Activated CD4-positive, alpha-beta T cell treated with anti-CD3 and anti-CD28 coated beads, Interleukin-2, amount 10 ng/mL, durations not matched to agents 7 days and 5 days (primary cell): ENCODE results near the gene NCK2. TPM values are rescaled to one million over a fixed set of nuclear protein-coding genes. Genes with fewer than 3 reads are reported as not detected.
"Not testable (repeated sequence)": the region's sequence is repeated elsewhere in the genome, so short reads cannot be mapped to it uniquely, and the experiment has no call there.

Experiments
- CTCF ChIA-PET: fragments of 350-600 bp; sonication (Branson Sonifier 250); formaldehyde crosslinking; loops from one replicate; lab custom pipeline; 2021; ENCODE audit warnings: antibody characterized with exemption; lab: Charles Lee
- POLR2A ChIA-PET: fragments of 350-600 bp; sonication (Branson Sonifier 250); formaldehyde crosslinking; loops from one replicate; lab custom pipeline; 2021; ENCODE audit warnings: antibody characterized with exemption; lab: Charles Lee
- DNase-seq: peaks from one replicate; pipeline ENCODE4 v3.0.0-alpha.2; 2020
- H3K27ac Mint-ChIP-seq: one replicate; pipeline ENCODE4 v1.8.0; 2021; ENCODE audit warnings: mild to moderate bottlenecking, moderate library complexity, mixed read lengths
- H3K27me3 Mint-ChIP-seq: one replicate; pipeline ENCODE4 v1.8.0; 2021; ENCODE audit warnings: mixed read lengths
- H3K36me3 Mint-ChIP-seq: one replicate; pipeline ENCODE4 v1.8.0; 2021; ENCODE audit warnings: low read depth, mixed read lengths
- H3K4me1 Mint-ChIP-seq: one replicate; pipeline ENCODE4 v1.8.0; 2021; ENCODE audit warnings: mixed read lengths
- H3K4me3 Mint-ChIP-seq: one replicate; pipeline ENCODE4 v1.8.0; 2021; ENCODE audit warnings: mild to moderate bottlenecking, moderate library complexity, mixed read lengths
- H3K9me3 Mint-ChIP-seq: one replicate; pipeline ENCODE4 v1.8.0; 2021; ENCODE audit warnings: mixed read lengths
- total RNA-seq, 2 experiments: library from RNA; stranded (reverse); gene quantifications; one replicate each; pipeline ENCODE4 v1.2.3, GENCODE V29; 2021

NCK2 gene
- total RNA-seq, 2 experiments from 2014 or later = 73.3 to 84.1 TPM

GRCh38 chr2:105750735-105751134, 6.0 kb downstream of the NCK2 start:
- Mint-ChIP-seq H3K4me1 (peaks cover 87% of the 10 kb centered on the region), H3K27ac (peak overlapping the region; percentile 95), H3K4me3 (peak overlapping the region; percentile 51), H3K36me3 (peaks cover 92% of the 10 kb centered on the region), H3K27me3 (no peaks in the 10 kb centered on the region), H3K9me3 (peaks cover 3% of the 10 kb centered on the region)
- no peak for DNase-seq
- POLR2A ChIA-PET = interaction anchor here (0.6 kb wide), 1 partner anchor 329 kb away, joined by 4 read pairs; no protein-coding TSS in a partner anchor
- CTCF ChIA-PET = interaction anchor here (1.0 to 1.2 kb wide), 2 partner anchors 18 to 49 kb away, joined by 3 to 4 read pairs; no protein-coding TSS in a partner anchor

GRCh38 chr2:105751272-105751671, 6.6 kb downstream of the NCK2 start:
- POLR2A ChIA-PET = no interaction called here
- H3K27me3 Mint-ChIP-seq = no peaks in the 10 kb centered on the region
- peaks cover 93% of the 10 kb centered on the region for H3K4me1 Mint-ChIP-seq
- peak overlapping the region; percentile 51 for H3K4me3 Mint-ChIP-seq
- CTCF ChIA-PET = interaction anchor here (1.0 to 1.2 kb wide), 2 partner anchors 18 to 48 kb away, joined by 3 to 4 read pairs; no protein-coding TSS in a partner anchor
- H3K9me3 Mint-ChIP-seq = peaks cover 3% of the 10 kb centered on the region
- H3K27ac Mint-ChIP-seq = peak overlapping the region; percentile 95
- H3K36me3 Mint-ChIP-seq = peaks cover 91% of the 10 kb centered on the region
- DNase-seq = no peak

- no peak for DNase-seq
- CTCF ChIA-PET = interaction anchor here (0.6 to 2.3 kb wide), 4 partner anchors 10 to 105 kb away, joined by 3 to 8 read pairs (median 3); no protein-coding TSS in a partner anchor
- H3K9me3 Mint-ChIP-seq = peaks cover 3% of the 10 kb centered on the region
- H3K4me1 Mint-ChIP-seq = peaks cover 98% of the 10 kb centered on the region
- peak overlapping the region; percentile 95 for H3K27ac Mint-ChIP-seq
- no peaks in the 10 kb centered on the region for H3K27me3 Mint-ChIP-seq
- peaks cover 84% of the 10 kb centered on the region for H3K36me3 Mint-ChIP-seq
- POLR2A ChIA-PET = interaction anchor here (1.0 kb wide), 1 partner anchor 37 kb away, joined by 3 read pairs; no protein-coding TSS in a partner anchor
- H3K4me3 Mint-ChIP-seq = peak overlapping the region; percentile 63
Measured at GRCh38 chr2:105752691-105753358, 8.1 kb downstream of the NCK2 start.

- POLR2A ChIA-PET = interaction anchor here (0.9 to 1.0 kb wide), 2 partner anchors 10 to 37 kb away, joined by 3 read pairs; no protein-coding TSS in a partner anchor
- H3K27me3 Mint-ChIP-seq = no peaks in the 10 kb centered on the region
- CTCF ChIA-PET = interaction anchor here (1.2 to 2.3 kb wide), 2 partner anchors 10 to 11 kb away, joined by 3 to 8 read pairs; no protein-coding TSS in a partner anchor
Measured at GRCh38 chr2:105753380-105753779, 8.7 kb downstream of the NCK2 start.

GRCh38 chr2:105754011-105754410, 9.3 kb downstream of the NCK2 start:
- ChIA-PET POLR2A (interaction anchor here (0.9 kb wide), 1 partner anchor 11 kb away, joined by 3 read pairs; no protein-coding TSS in a partner anchor), CTCF (interaction anchor here (1.0 to 2.3 kb wide), 4 partner anchors 9 to 111 kb away, joined by 3 to 8 read pairs (median 4); no protein-coding TSS in a partner anchor)
- peak overlapping the region; percentile 63 for H3K4me3 Mint-ChIP-seq
- H3K36me3 Mint-ChIP-seq = peaks cover 81% of the 10 kb centered on the region
- peak; percentile 75 for DNase-seq
- H3K9me3 Mint-ChIP-seq = peaks cover 3% of the 10 kb centered on the region
- peaks cover 99% of the 10 kb centered on the region for H3K4me1 Mint-ChIP-seq
- H3K27me3 Mint-ChIP-seq = no peaks in the 10 kb centered on the region
- H3K27ac Mint-ChIP-seq = peak overlapping the region; percentile 95

More at GRCh38 chr2:105753380-105753779, 8.7 kb downstream of the NCK2 start:
- no peak for DNase-seq
- Mint-ChIP-seq H3K4me3 (peak overlapping the region; percentile 63), H3K9me3 (peaks cover 3% of the 10 kb centered on the region), H3K27ac (peak overlapping the region; percentile 95), H3K4me1 (peaks cover 98% of the 10 kb centered on the region), H3K36me3 (peaks cover 82% of the 10 kb centered on the region)

GRCh38 chr2:105754994-105755393, 10.3 kb downstream of the NCK2 start:
- CTCF ChIA-PET = interaction anchor here (1.0 to 3.3 kb wide), 11 partner anchors 8 to 110 kb away, joined by 3 to 17 read pairs (median 4); no protein-coding TSS in a partner anchor
- H3K36me3 Mint-ChIP-seq = peaks cover 79% of the 10 kb centered on the region

GRCh38 chr2:105755895-105756294, 11.2 kb downstream of the NCK2 start:
- ChIA-PET POLR2A (interaction anchor here (0.5 to 1.9 kb wide), 3 partner anchors 10 to 405 kb away, joined by 3 to 6 read pairs (median 6); no protein-coding TSS in a partner anchor), CTCF (interaction anchor here (0.7 to 3.3 kb wide), 9 partner anchors 9 to 78 kb away, joined by 3 to 17 read pairs (median 4); no protein-coding TSS in a partner anchor)
- H3K4me3 Mint-ChIP-seq = peak overlapping the region; percentile 63
- DNase-seq = no peak
- peaks cover 3% of the 10 kb centered on the region for H3K9me3 Mint-ChIP-seq
- H3K27ac Mint-ChIP-seq = peak overlapping the region; percentile 95
- H3K27me3 Mint-ChIP-seq = no peaks in the 10 kb centered on the region
- H3K36me3 Mint-ChIP-seq = peaks cover 77% of the 10 kb centered on the region
- peaks cover 97% of the 10 kb centered on the region for H3K4me1 Mint-ChIP-seq

More at GRCh38 chr2:105754994-105755393, 10.3 kb downstream of the NCK2 start:
- peaks cover 97% of the 10 kb centered on the region for H3K4me1 Mint-ChIP-seq
- H3K27ac Mint-ChIP-seq = peak overlapping the region; percentile 95
- POLR2A ChIA-PET = interaction anchor here (1.9 kb wide), 1 partner anchor 9 kb away, joined by 6 read pairs; no protein-coding TSS in a partner anchor
- no peaks in the 10 kb centered on the region for H3K27me3 Mint-ChIP-seq
- peak overlapping the region; percentile 63 for H3K4me3 Mint-ChIP-seq
- DNase-seq = no peak
- H3K9me3 Mint-ChIP-seq = peaks cover 3% of the 10 kb centered on the region

GRCh38 chr2:105756435-105756834, 11.7 kb downstream of the NCK2 start:
- CTCF ChIA-PET = interaction anchor here (0.7 to 3.3 kb wide), 6 partner anchors 10 to 78 kb away, joined by 3 to 17 read pairs (median 4); no protein-coding TSS in a partner anchor
- H3K36me3 Mint-ChIP-seq = peaks cover 72% of the 10 kb centered on the region
- peak overlapping the region; percentile 63 for H3K4me3 Mint-ChIP-seq

GRCh38 chr2:105756865-105757264, 12.2 kb downstream of the NCK2 start:
- H3K27me3 Mint-ChIP-seq, H3K4me3 Mint-ChIP-seq, DNase-seq, POLR2A ChIA-PET, H3K9me3 Mint-ChIP-seq: not testable (repeated sequence)
- H3K4me1 Mint-ChIP-seq = peaks cover 98% of the 10 kb centered on the region
- peaks cover 71% of the 10 kb centered on the region for H3K36me3 Mint-ChIP-seq
- CTCF ChIA-PET = interaction anchor here (0.6 to 3.3 kb wide), 4 partner anchors 10 to 127 kb away, joined by 3 to 17 read pairs (median 10); no protein-coding TSS in a partner anchor
- peak overlapping the region; percentile 95 for H3K27ac Mint-ChIP-seq

More at GRCh38 chr2:105756435-105756834, 11.7 kb downstream of the NCK2 start:
- Mint-ChIP-seq H3K27me3 (no peaks in the 10 kb centered on the region), H3K4me1 (peaks cover 97% of the 10 kb centered on the region), H3K27ac (peak overlapping the region; percentile 95), H3K9me3 (peaks cover 3% of the 10 kb centered on the region)
- no peak for DNase-seq
- POLR2A ChIA-PET = interaction anchor here (0.5 to 1.9 kb wide), 3 partner anchors 10 to 404 kb away, joined by 3 to 6 read pairs (median 6); no protein-coding TSS in a partner anchor

- no peak overlapping the region for H3K4me3 Mint-ChIP-seq
- ChIA-PET POLR2A (no interaction called here), CTCF (interaction anchor here (0.6 to 3.3 kb wide), 4 partner anchors 11 to 128 kb away, joined by 3 to 17 read pairs (median 10); no protein-coding TSS in a partner anchor)
Measured at GRCh38 chr2:105757433-105757832, 12.7 kb downstream of the NCK2 start.

GRCh38 chr2:105760191-105760590, 15.5 kb downstream of the NCK2 start:
- H3K9me3 Mint-ChIP-seq = no peaks in the 10 kb centered on the region
- H3K36me3 Mint-ChIP-seq = peaks cover 55% of the 10 kb centered on the region

More at GRCh38 chr2:105757433-105757832, 12.7 kb downstream of the NCK2 start:
- DNase-seq = no peak
- Mint-ChIP-seq H3K36me3 (peaks cover 68% of the 10 kb centered on the region), H3K4me1 (peaks cover 98% of the 10 kb centered on the region), H3K27ac (peak overlapping the region; percentile 95), H3K9me3 (peaks cover 3% of the 10 kb centered on the region), H3K27me3 (no peaks in the 10 kb centered on the region)

More at GRCh38 chr2:105760191-105760590, 15.5 kb downstream of the NCK2 start:
- Mint-ChIP-seq H3K27ac (peak overlapping the region; percentile 77), H3K4me3 (no peak overlapping the region), H3K27me3 (no peaks in the 10 kb centered on the region), H3K4me1 (peaks cover 91% of the 10 kb centered on the region)
- CTCF ChIA-PET = interaction anchor here (1.2 kb wide), 1 partner anchor 39 kb away, joined by 3 read pairs; no protein-coding TSS in a partner anchor
- POLR2A ChIA-PET = no interaction called here
- no peak for DNase-seq
